ENCODE measurements around the gene DRC7. TPM values are rescaled to one million over a fixed set of nuclear protein-coding genes. Genes with fewer than 3 reads are reported as not detected.

The DRC7 gene
- total and polyA plus RNA-seq, 10 donors: 0.03 to 2.1 (median 0.15) TPM; not detected in 4

DNA sequence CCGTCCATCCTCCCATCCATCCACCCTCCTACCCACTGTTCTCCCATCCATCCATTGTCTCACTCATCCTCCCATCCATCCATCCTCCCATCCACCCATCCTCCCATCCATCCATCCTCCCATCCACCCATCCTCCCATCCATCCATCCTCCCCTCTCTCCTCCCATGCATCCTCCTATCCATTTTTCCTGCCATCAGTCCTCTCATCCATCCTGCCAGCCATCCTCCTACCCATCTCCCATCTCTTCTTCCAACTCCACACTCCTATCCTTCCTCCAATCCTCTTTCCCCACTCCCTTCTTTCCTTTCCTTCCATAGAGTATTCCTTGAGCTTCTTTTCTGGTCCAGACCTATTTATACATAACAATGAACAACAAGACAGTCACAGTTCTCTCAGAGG is 12.1 kb downstream of the DRC7 start:
- Histone ChIP-seq H3K27me3 (replicated peaks in 1 of 7) (no peaks in the 10 kb centered on the region), H3K4me1 (no peaks in the 10 kb centered on the region), H3K36me3 (no peaks in the 10 kb centered on the region), H3K4me3 (no peak overlapping the region), H3K9me3 (no peaks in the 10 kb centered on the region), H3K27ac (no peak overlapping the region)
- WGBS, 5 donors: 76 to 92% (median 82%) methylated on average over 1 of the region's 1 CpG; no CpG with 5 or more reads in 1 of the 5 donors
- DNase-seq: no peak
- TF ChIP-seq POLR2AphosphoS5 (IDR thresholded peaks at IDR 0.05): no peak
- TF ChIP-seq, protein P1, sequence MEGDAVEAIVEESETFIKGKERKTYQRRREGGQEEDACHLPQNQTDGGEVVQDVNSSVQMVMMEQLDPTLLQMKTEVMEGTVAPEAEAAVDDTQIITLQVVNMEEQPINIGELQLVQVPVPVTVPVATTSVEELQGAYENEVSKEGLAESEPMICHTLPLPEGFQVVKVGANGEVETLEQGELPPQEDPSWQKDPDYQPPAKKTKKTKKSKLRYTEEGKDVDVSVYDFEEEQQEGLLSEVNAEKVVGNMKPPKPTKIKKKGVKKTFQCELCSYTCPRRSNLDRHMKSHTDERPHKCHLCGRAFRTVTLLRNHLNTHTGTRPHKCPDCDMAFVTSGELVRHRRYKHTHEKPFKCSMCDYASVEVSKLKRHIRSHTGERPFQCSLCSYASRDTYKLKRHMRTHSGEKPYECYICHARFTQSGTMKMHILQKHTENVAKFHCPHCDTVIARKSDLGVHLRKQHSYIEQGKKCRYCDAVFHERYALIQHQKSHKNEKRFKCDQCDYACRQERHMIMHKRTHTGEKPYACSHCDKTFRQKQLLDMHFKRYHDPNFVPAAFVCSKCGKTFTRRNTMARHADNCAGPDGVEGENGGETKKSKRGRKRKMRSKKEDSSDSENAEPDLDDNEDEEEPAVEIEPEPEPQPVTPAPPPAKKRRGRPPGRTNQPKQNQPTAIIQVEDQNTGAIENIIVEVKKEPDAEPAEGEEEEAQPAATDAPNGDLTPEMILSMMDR (IDR thresholded peaks at IDR 0.05 in 8 of 11, conservative IDR thresholded peaks at IDR 0.05 in 3 of 11): no peak
- no peak for TF ChIP-seq POLR2A (IDR thresholded peaks at IDR 0.05)
- intact Hi-C loops (cut with DNase I; ENCODE audit: low total_unique reads): no loop called here

DNA sequence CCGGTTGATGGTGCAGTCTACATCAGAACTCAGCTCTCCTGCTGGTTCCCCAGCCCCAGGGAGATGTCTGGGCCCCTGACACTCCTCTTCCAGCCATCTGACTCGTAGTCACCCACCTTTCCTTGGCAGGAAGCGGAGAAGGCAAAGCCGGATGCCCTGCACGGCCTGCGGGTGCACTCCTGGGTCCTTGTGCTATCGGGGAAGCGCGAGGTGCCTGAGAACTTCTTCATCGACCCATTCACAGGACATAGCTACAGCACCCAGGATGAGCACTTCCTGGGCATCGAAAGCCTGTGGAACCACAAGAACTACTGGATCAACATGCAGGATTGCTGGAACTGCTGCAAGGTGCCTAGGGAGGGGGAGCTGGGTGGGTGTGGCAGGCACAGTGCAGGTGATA is 12.7 kb downstream of the DRC7 start:
- H3K27me3 ChIP-seq (replicated peaks in 1 of 7): no peaks in the 10 kb centered on the region
- no peak overlapping the region for H3K4me3 ChIP-seq
- intact Hi-C loops (cut with DNase I; ENCODE audit: low total_unique reads): no loop called here
- peak; percentile 34 for DNase-seq
- no peaks in the 10 kb centered on the region for H3K36me3 ChIP-seq
- no peaks in the 10 kb centered on the region for H3K4me1 ChIP-seq
- WGBS, 5 donors: 81 to 92% (median 87%) methylated on average over 11 of the region's 11 CpGs
- TF ChIP-seq POLR2A (IDR thresholded peaks at IDR 0.05) (no peak), POLR2AphosphoS5 (IDR thresholded peaks at IDR 0.05) (no peak)
- TF ChIP-seq, protein P1 (IDR thresholded peaks at IDR 0.05 in 8 of 11, conservative IDR thresholded peaks at IDR 0.05 in 3 of 11): no peak
- H3K27ac ChIP-seq: no peak overlapping the region
- no peaks in the 10 kb centered on the region for H3K9me3 ChIP-seq

DNA sequence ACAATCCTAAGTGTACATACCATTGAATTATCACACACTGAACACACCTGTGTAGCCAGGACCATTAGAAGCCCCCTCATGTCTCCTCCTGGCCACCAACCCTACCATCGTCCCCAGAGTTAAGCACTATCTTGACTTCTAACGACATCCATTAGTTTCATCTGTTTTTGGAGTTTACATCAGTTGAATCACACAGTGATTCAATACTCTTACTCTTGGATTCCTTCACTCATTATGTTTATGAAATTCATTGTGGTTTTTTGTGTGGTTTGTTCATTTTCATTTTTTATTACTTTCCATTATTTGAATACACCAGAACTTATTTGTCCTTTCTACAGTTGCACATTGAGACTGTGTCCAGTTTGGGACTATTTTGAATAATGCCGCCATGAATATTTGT is 13.6 kb downstream of the DRC7 start:
- intact Hi-C loops (cut with DNase I; ENCODE audit: low total_unique reads): no loop called here
- 82 to 96% (median 88%) methylated on average over 3 of the region's 3 CpGs for WGBS, 5 donors
- no peaks in the 10 kb centered on the region for H3K36me3 ChIP-seq
- TF ChIP-seq, protein P1 (IDR thresholded peaks at IDR 0.05 in 8 of 11, conservative IDR thresholded peaks at IDR 0.05 in 3 of 11): no peak
- TF ChIP-seq POLR2AphosphoS5 (IDR thresholded peaks at IDR 0.05): no peak
- TF ChIP-seq POLR2A (IDR thresholded peaks at IDR 0.05): no peak
- H3K27ac ChIP-seq: no peak overlapping the region
- no peaks in the 10 kb centered on the region for H3K27me3 ChIP-seq (replicated peaks in 1 of 7)
- no peak overlapping the region for H3K4me3 ChIP-seq
- H3K9me3 ChIP-seq: no peaks in the 10 kb centered on the region
- no peaks in the 10 kb centered on the region for H3K4me1 ChIP-seq
- DNase-seq: no peak

GRCh38 chr16:57709663-57710062 is 15.1 kb downstream of the DRC7 start:
- no peak overlapping the region for H3K4me3 ChIP-seq
- no peak overlapping the region for H3K27ac ChIP-seq
- no peaks in the 10 kb centered on the region for H3K27me3 ChIP-seq (replicated peaks in 1 of 7)
- H3K4me1 ChIP-seq: no peaks in the 10 kb centered on the region
- no peak for TF ChIP-seq POLR2AphosphoS5 (IDR thresholded peaks at IDR 0.05)
- TF ChIP-seq, protein P1 (IDR thresholded peaks at IDR 0.05 in 8 of 11, conservative IDR thresholded peaks at IDR 0.05 in 3 of 11): no peak
- no peaks in the 10 kb centered on the region for H3K9me3 ChIP-seq
- no peaks in the 10 kb centered on the region for H3K36me3 ChIP-seq
- intact Hi-C loops (cut with DNase I; ENCODE audit: low total_unique reads): no loop called here
- peak; percentile 4 for DNase-seq
- 72 to 94% (median 83%) methylated on average over 3 of the region's 3 CpGs for WGBS, 5 donors

Data from spleen (tissue), 11 donors.